ENCODE data around the gene GPD2. TPM values are rescaled to one million over a fixed set of nuclear protein-coding genes. Genes with fewer than 3 reads are reported as not detected.

Gene GPD2
- total RNA-seq, 2 experiments from 2014 or later = 41.2 to 46.2 TPM

DNA sequence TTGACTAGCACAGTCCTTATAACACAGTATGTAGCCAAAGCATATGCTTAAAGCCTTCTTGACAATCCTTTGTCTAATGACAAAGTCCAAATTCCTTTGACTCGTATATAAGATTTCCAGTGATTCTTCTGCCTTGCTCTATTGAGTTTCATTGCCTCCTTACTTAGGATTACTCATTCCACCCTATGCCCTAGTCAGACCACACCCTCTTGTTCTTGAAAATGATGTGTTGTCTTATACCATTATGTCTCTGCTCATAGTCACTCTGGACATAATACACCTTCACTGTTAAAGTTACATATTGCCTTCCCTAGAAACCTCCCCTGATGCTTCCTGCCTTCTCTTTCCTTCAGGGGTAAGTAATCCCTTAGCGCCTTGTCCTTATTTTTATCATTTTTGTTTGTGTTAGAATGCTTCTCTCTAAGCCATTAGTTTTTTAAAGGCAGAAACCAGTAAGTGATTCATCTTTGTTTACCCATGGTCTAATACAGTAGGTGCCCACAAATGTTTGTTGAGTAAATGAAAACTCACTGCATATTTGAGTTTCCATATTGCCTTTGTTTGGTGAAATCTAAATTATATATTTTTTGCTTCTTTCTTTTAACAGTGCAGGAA, 19.3 kb downstream of the GPD2 start:
- no peak overlapping the region for H3K27ac Mint-ChIP-seq
- DNase-seq = no peak
- no peak overlapping the region for H3K4me3 Mint-ChIP-seq
- H3K27me3 Mint-ChIP-seq = no peaks in the 10 kb centered on the region
- H3K9me3 Mint-ChIP-seq = peaks cover 7% of the 10 kb centered on the region
- peaks cover 24% of the 10 kb centered on the region for H3K36me3 Mint-ChIP-seq
- H3K4me1 Mint-ChIP-seq = peaks cover 24% of the 10 kb centered on the region

DNA sequence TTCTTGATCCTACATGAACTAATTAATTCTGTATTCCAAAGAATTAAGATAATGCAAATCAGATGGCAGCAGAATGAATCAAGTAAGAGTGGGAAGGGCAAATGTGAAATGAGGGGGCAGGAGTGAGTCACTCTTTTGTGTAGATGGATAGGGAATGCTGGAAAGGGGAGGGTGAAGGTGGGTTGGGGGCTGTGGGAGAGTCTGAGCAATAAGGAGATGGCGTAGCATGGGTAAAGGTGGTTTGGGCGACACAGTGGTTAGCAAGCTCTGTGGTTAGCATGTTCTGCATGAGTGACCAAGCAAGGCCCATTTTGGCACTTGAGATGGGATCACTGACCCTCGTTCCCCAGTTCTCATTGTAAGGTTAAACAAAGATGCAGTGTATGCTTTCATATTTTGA, 20.4 kb downstream of the GPD2 start:
- Mint-ChIP-seq H3K9me3 (peaks cover 7% of the 10 kb centered on the region), H3K4me3 (no peak overlapping the region), H3K4me1 (peaks cover 24% of the 10 kb centered on the region), H3K36me3 (peaks cover 26% of the 10 kb centered on the region), H3K27ac (no peak overlapping the region), H3K27me3 (no peaks in the 10 kb centered on the region)
- no peak for DNase-seq

DNA sequence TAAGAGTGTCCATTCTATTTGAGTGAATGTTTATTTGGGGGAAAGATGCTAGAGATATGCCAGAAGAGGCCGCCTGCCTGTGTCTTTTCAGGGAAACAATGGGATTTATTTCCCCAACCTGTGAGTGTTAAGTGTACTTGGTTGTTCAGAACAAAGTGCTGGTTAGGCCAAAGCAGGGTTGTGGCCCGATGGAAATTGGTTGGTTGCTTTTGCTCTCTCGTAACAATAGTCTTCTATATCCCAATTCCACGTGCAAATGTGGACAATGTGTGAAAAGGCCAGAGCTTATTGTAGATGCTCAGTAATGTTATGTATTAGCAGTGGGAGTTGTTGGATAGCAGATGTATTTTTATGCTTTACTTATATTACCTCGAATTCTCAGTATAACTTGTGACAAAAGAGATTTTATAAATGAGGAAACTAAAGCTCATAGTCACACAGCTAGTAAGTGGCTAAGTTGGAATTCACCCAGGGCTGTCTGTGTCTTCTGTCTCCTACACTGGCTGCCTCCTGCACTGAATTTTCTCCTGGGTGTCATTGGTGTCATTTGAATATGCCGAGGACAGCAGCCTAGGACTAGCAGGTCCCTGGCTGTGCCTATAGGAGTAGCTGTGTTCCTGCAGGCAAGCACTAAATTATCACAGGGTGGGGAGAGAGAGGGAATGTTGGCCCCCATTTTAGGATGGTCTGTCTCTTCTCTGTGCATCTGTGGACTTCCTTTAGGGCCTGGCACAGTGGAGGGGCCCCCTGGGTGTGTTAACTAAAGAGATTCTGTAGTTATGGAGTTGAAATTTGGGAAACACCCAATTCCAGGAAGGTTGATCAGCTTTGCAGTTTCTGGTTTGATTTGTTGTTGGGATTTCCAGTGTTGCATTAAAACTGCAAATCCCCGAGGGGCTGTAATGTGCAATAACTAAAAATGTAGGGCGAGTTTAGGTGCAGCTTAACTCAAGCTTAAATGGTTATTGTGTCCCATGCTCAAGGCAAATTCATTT, 21.6 kb downstream of the GPD2 start:
- Mint-ChIP-seq H3K4me1 (peaks cover 22% of the 10 kb centered on the region), H3K27ac (no peak overlapping the region), H3K9me3 (peaks cover 3% of the 10 kb centered on the region), H3K36me3 (peaks cover 19% of the 10 kb centered on the region), H3K27me3 (no peaks in the 10 kb centered on the region), H3K4me3 (no peak overlapping the region)
- no peak for DNase-seq

DNA sequence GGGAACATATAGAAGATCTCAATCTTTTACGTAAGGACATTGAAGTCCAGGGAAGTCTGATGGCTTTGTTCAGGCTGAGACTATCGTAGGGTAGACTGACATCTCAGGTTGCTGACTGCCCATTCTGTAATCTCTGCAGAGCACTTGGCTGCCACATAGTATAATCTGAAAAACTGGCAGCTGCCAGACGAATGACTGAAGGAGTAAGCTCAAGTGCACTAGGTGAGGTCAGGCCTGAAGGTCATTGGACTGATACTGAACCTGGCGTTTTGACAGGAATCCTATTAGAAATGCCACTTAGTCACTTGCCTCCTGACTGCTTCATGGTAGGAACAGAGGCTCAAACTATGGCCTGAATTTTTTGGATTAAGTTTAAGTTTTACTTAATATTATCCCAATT, 23.5 kb downstream of the GPD2 start:
- Mint-ChIP-seq H3K9me3 (no peaks in the 10 kb centered on the region), H3K27me3 (no peaks in the 10 kb centered on the region), H3K4me3 (no peak overlapping the region), H3K27ac (no peak overlapping the region), H3K4me1 (peaks cover 20% of the 10 kb centered on the region), H3K36me3 (peaks cover 14% of the 10 kb centered on the region)
- DNase-seq = no peak

DNA sequence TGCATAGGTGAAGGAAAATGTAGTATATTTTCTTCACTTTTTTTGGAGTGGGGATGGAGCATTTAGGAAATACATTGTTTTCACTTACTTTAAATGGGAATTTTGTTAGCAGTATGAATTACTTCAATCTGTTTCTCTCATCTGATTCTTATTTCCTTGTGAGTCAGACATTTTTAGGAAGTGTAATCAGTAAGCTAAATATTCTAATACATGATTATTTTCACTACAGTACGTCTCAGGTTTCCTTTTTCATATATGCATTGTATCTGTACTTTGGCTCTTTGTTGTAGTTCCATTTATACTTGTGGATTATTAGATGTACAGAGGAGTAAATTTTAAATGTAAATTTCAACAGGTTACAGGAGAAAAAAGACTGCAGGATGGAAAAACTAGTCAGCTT, 27.9 kb downstream of the GPD2 start:
- Mint-ChIP-seq H3K27ac (no peak overlapping the region), H3K36me3 (peaks cover 10% of the 10 kb centered on the region), H3K4me1 (peaks cover 12% of the 10 kb centered on the region), H3K27me3 (no peaks in the 10 kb centered on the region), H3K4me3 (no peak overlapping the region), H3K9me3 (no peaks in the 10 kb centered on the region)
- no peak for DNase-seq

DNA sequence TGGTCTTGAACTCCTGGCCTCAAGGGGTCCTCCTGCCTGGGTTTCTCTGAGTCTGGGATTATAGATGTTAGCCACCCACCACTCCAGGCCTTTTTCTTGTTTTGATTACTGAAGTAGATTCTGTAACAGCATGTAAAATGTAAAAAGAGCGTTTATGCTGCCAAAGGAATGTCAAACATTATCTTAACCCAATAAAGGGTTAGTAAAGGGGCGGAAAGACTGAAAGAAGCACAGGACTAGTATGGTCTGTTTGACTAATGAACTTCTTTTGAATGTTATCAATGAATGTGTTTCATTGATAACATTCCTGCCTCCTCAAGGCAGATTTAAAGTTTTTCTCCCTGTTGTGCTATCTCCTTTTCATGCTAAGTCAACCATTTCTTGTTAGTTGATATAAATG, 29.4 kb downstream of the GPD2 start:
- Mint-ChIP-seq H3K36me3 (peaks cover 20% of the 10 kb centered on the region), H3K4me3 (no peak overlapping the region), H3K27ac (no peak overlapping the region), H3K4me1 (peaks cover 12% of the 10 kb centered on the region), H3K9me3 (no peaks in the 10 kb centered on the region), H3K27me3 (no peaks in the 10 kb centered on the region)
- DNase-seq = no peak

DNA sequence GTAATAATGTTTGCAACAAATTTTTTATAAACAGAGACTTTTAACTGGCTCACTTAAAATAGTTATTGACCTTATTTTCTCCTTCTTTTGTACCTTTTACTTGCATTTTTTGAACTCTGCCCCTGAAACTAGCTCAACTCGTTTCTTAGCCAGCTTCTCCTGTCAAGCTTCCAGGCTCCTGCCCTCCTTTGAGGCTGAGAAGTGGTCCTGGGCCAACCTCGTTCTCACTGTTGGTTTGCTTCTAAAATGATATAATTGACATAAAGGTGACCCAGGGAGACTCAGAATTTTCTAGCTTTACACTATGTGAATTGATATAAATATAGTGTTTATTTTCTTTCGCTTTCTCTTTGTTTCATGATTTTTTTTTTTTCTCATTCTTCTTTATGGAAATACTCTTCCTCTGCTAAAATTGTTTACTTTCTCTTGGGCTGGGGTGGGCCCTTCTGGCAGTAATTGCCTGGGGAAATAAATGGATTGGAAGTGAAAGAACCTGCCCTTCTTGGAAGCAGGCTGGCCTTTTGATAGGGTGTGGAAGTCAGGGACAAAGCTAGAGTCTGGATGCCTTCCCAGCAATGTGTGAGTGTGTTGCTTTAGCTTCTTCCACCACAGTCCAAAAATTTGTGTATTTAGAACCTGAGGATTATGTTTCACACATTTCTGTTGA, 30.7 kb downstream of the GPD2 start:
- no peaks in the 10 kb centered on the region for H3K27me3 Mint-ChIP-seq
- H3K36me3 Mint-ChIP-seq = peaks cover 21% of the 10 kb centered on the region
- no peak for DNase-seq
- no peak overlapping the region for H3K4me3 Mint-ChIP-seq
- no peak overlapping the region for H3K27ac Mint-ChIP-seq
- H3K9me3 Mint-ChIP-seq = no peaks in the 10 kb centered on the region
- peaks cover 22% of the 10 kb centered on the region for H3K4me1 Mint-ChIP-seq

DNA sequence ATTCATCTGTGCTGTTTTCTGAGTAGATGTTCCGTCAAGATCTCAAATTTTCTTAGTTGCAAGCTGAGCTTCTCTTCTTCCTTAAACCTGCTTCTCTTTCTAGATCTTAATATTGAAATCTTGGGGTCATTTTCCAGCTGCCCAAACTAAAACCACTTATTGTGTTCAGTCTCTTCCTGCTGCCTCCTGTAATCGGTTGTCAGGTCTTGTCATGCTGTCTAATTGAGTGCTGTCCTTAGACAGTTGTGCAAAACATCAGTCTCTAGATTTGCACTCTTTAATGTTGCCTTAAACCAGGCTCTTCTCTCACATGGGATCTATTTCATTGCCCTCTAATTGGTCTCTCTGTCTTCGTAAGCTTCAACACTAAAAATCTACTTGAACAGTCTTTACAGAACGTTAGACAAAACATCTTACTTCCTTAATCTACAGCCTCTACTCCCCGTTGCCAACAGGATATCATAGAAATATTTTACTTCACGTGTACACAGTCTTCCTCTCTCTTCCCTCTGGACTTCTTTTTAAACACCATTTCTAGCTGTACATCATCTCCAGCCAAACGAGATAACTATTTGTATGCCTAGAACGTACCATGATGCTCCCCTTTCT, 34.9 kb downstream of the GPD2 start:
- DNase-seq = no peak
- no peak overlapping the region for H3K27ac Mint-ChIP-seq
- H3K36me3 Mint-ChIP-seq = peaks cover 18% of the 10 kb centered on the region
- H3K4me3 Mint-ChIP-seq = no peak overlapping the region
- H3K4me1 Mint-ChIP-seq = peaks cover 35% of the 10 kb centered on the region
- no peaks in the 10 kb centered on the region for H3K27me3 Mint-ChIP-seq
- H3K9me3 Mint-ChIP-seq = no peaks in the 10 kb centered on the region

DNA sequence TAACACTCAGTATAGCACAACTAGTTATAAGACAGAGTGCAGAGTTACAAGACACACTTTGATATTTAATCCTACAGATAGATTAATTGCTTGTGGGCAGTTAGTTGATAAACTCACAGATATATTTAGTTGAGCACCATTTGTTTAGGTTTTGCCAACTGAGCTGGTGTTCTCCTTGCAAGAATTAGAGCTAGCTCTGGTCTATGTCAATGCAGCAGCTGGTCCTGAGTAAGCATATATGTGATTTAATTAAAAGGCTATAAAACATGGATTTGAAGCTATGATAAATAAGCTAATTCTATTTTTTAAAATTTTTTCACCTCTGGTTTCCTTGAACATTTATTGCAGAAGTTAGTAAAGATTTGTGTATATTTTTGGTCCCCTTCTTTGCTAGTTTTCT, 35.6 kb downstream of the GPD2 start:
- no peak for DNase-seq
- H3K9me3 Mint-ChIP-seq = no peaks in the 10 kb centered on the region
- no peak overlapping the region for H3K27ac Mint-ChIP-seq
- H3K36me3 Mint-ChIP-seq = peaks cover 20% of the 10 kb centered on the region
- no peaks in the 10 kb centered on the region for H3K27me3 Mint-ChIP-seq
- H3K4me3 Mint-ChIP-seq = no peak overlapping the region
- peaks cover 41% of the 10 kb centered on the region for H3K4me1 Mint-ChIP-seq

DNA sequence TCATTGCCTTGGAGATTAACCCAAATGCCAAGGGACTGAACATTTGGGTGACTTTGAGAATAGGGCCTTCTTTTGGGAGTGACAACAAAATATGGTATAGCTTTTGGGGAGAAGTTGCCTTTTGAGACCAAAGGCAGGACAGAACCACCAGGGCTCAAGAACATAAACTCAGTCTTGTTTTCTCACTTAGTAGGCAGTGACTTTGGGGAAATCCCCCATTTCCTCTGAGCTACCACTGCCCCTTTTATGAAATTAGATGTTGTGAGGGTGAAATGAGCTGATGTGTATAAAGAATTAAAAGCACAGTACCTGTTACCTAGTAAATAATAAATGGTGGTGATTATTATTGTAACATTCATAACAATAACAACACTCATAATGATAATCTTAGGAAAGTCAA, 36.5 kb downstream of the GPD2 start:
- no peaks in the 10 kb centered on the region for H3K9me3 Mint-ChIP-seq
- H3K4me3 Mint-ChIP-seq = no peak overlapping the region
- DNase-seq = no peak
- H3K27ac Mint-ChIP-seq = no peak overlapping the region
- H3K4me1 Mint-ChIP-seq = peaks cover 41% of the 10 kb centered on the region
- H3K36me3 Mint-ChIP-seq = peaks cover 28% of the 10 kb centered on the region
- H3K27me3 Mint-ChIP-seq = no peaks in the 10 kb centered on the region

DNA sequence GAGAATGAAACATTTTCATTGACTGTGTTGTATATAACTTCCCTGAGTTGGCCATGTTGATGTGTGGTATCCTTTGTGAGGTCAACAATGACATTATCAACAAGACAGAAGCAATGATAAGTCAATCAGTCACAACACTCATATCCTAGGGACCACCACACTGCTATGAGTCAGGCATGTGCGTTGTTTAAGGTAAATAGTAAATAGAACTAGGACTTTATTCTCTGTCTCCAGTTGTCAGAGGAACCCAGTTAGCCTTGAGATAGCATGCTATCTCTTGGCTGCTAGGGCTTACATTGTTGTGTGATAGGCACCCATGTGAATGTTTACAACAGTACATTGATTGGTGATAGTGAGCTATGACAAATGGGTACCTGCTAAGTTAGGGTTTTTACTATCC, 37.3 kb downstream of the GPD2 start:
- peaks cover 31% of the 10 kb centered on the region for H3K36me3 Mint-ChIP-seq
- DNase-seq = no peak
- no peaks in the 10 kb centered on the region for H3K9me3 Mint-ChIP-seq
- peaks cover 43% of the 10 kb centered on the region for H3K4me1 Mint-ChIP-seq
- H3K27ac Mint-ChIP-seq = no peak overlapping the region
- no peaks in the 10 kb centered on the region for H3K27me3 Mint-ChIP-seq
- H3K4me3 Mint-ChIP-seq = no peak overlapping the region

DNA sequence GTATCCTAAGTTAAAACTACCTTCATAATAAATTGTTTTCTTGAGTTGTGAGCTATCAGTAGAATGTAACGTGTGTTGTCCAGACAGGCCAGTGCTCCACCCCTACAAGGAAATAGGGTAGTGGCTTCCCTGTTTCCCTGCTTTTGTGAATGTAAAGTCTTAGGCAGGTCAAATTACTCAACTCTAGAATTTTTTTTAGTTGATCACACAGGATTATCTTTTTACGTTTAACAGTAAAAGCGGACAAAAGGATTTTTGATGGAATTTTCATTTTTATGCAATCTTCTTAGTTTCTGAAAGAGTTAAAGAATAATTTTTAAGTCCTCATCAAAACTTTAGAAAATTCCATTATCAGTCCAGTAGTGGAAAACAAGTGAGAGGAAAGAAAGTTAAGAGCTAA, 38.2 kb downstream of the GPD2 start:
- H3K36me3 Mint-ChIP-seq = peaks cover 27% of the 10 kb centered on the region
- H3K4me3 Mint-ChIP-seq = no peak overlapping the region
- H3K27ac Mint-ChIP-seq = no peak overlapping the region
- H3K9me3 Mint-ChIP-seq = no peaks in the 10 kb centered on the region
- H3K27me3 Mint-ChIP-seq = no peaks in the 10 kb centered on the region
- peaks cover 45% of the 10 kb centered on the region for H3K4me1 Mint-ChIP-seq
- no peak for DNase-seq

DNA sequence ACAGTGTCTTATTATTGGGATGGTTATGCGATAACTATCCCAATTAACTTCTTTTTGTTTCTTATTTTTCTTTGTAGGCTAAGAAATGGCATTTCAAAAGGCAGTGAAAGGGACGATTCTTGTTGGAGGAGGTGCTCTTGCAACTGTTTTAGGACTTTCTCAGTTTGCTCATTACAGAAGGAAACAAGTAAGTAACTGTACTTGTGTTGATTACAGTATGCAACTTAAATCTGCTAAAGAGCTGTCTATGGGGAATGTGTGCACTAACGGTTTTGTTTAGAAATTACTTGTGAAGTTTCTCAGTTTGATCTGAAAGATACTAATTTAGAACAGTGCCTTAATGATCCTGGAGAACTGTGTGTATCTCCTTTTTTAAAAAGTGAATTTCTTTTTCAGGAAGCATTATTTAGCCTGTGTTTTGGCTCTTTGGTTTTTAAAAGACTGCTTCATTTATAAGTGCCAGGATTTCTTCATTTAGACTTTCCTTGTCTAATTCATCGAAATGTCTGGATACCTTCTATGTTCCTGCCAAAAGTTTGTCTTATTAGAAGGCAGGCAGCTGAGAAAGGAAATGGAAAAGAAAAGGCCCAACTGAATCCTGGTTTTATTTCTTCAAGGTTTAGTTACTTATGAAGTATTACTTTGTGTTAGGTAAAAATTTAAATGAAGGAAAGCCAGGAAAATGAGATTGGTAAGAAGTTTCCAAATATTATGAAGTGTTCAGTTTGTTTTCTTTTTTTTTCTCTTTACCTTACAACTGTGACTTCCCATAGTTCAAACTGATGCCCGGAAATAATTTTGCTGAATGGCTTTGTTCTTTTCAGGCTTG, 40.1 kb downstream of the GPD2 start:
- H3K4me1 Mint-ChIP-seq = peaks cover 51% of the 10 kb centered on the region
- H3K27me3 Mint-ChIP-seq = no peaks in the 10 kb centered on the region
- peaks cover 30% of the 10 kb centered on the region for H3K36me3 Mint-ChIP-seq
- no peak overlapping the region for H3K4me3 Mint-ChIP-seq
- no peaks in the 10 kb centered on the region for H3K9me3 Mint-ChIP-seq
- H3K27ac Mint-ChIP-seq = peak overlapping the region; percentile 79
- DNase-seq = no peak

DNA sequence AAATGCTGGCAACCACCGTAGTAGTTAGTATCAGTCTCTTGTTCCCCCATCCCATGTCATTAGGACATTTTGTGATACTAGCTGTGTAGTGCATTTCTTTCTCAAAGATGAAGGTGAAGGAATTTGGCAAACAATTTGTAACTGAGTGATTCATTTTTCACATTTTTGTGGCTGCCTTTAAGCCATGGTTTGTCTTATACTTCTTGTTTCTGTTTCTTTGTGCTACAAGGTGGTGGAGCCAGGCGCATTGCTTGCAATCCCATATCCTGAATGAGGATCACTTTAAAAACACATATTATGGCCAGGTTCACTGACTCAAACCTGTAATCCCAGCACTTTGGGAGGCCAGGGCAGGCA, 40.6 kb downstream of the GPD2 start:
- Mint-ChIP-seq H3K36me3 (peaks cover 29% of the 10 kb centered on the region), H3K27ac (peak overlapping the region; percentile 79), H3K9me3 (no peaks in the 10 kb centered on the region), H3K4me1 (peaks cover 49% of the 10 kb centered on the region), H3K4me3 (no peak overlapping the region), H3K27me3 (no peaks in the 10 kb centered on the region)
- no peak for DNase-seq

All from activated naive CD8-positive, alpha-beta T cell treated with anti-CD3 and anti-CD28 coated beads for 36 hours (primary cell).